ENCODE measurements around the gene GNG7.

GRCh38 chr19:2474232-2475017 lies 228.1 kb downstream of the GNG7 start:
- TF ChIP-seq EZH2phosphoT487 (IDR thresholded peaks at IDR 0.05; ENCODE audit: insufficient read depth, low read depth) (no peak), EZH2 (IDR thresholded peaks at IDR 0.05; ENCODE audit: insufficient read depth, poor library complexity, severe bottlenecking) (no peak)
